NCI-H774 (cell line): ENCODE results near the gene ERC1.

Source experiments
- DNase-seq: peaks from one replicate; lab custom pipeline; 2025; lab: John Stamatoyannopoulos, UW

Gene ERC1

DNA sequence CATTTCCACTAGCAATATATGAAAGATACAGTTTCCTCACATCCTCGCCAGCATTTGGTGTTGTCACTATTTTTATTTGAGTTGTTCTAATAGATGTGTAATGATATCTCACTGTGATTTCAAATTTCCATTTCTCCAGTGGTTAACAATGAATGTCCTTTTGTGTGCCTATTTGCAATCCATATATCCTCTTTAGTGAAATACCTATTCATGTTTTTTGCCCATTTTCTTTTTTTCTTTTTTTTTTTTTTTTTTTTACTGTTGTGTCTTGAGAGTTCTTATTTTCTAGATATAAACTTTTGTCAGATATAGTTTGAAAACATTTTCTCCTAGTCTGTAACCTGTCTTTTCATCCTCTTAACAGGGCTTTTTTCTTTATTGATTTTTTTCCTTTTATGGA lies 524.4 kb downstream of the ERC1 start:
- DNase-seq = no peak

DNA sequence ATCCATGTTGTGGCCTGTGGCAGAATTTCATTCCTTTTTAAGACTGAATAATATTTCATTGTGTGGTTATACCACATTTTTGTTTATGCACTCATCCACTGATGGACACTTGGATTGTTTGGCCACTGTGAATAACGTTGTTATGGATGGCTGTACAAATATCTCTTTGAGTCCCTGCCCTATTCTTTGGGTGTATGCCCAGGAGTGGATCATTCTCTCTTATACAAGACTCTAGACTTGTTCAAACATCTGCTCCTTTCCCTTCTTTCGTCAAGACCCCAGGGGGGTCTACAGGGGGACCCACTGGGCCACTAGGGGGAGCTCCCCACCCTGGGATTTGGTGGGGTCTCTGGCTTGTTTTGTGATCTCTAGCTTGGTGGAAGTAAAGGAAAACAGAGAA lies 526.0 kb downstream of the ERC1 start:
- DNase-seq = no peak

DNA sequence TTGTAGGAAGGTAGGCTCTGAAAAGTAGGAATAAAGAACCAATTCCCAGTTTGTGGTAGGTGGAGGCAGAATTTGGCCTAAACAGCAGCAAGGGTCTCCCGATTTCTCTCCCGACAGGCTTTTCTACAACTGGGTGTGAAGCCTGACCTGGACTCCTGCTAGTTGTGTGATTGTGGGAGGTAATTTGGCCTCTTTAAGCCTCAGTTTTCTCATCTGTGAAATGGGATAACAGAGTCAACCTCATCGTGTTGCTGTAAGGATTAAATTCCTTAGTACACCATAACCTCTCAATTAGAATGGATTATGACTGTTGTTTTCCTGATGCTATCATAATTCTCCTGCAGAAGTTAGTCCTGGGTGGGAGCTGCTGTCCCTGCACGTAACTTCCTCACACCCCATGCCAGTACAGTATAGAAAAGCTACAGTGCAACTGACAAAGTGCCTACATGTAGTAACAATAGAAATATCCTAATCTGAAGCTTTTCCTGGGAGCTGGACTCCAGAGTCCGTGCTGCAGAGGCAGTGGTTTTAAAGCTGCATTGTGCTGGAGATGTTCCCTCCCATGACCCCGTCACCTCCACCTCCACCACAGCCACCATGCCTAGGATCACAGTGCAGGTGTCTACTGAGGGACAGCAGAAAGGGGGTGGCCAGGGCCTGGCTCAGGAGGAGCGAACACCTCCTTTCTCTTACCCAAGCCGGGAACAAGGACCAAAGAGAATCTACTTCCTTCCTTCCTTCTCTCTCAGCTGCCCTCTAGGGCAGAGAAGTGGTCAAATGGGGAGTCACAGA lies 526.9 kb downstream of the ERC1 start:
- DNase-seq = no peak

DNA sequence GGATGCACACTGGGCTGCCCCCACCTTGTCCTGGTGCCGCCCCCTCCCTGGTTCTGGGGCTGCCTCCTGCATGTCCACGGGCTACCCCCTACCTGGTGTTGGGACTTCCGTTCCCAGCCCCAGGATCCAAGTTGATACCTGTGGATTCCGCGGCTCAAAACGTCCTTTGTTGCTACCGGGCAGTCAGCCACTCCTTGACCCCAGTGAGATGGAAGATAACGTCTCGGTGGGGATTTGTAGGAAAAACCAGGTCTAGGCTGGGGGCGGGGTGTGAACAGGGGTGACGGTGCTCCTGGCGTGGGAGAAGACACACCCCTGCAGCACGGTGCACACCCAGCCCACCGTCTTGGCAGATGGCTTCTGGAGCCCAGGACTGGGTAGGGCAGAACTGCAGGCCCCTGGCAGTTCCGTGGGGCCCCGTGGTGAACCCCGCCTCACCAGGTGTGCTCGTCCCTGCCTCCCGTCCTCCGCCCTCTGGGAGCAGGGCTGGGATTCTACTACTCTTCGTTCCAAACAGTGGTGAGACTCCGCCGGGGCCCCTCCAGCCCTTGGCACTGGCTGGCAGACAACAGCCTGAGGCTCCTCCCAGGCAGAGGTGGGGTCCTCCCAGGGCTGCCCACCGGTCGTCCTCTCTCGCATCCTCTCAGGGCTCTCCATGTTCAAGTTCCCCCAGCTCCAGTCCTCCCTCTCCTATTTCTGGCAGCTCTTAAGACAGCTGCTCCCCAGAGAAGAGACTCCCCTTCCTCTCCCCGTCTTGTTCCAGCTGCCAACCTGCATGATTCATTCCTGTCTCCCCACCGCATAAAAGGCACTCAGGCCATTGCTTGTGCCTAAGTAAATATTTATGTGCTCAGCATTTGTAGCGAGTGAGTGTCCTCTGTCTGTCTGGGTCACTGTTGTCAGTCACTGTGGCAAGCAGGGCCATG lies 527.8 kb downstream of the ERC1 start:
- DNase-seq = peak; percentile 74

DNA sequence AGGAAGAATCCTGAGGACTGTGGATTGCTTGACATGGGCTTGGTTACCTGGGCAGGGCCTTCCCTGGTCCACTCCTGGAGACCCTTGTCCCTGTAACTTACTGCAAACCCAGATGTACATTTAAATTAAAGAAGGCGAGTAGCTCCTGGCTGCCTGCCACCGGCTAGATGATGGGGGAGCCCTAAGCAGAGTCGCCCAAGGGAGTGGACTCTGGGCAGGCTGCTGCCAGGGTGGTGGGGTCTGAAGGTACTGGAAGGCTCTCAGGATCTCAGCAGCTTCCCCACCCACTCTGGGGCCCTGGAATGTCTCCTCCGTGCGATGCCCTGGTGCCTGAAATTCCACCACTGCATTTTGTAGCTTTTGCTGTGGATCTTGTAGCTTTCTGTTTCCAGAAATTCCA lies 528.6 kb downstream of the ERC1 start:
- no peak for DNase-seq

DNA sequence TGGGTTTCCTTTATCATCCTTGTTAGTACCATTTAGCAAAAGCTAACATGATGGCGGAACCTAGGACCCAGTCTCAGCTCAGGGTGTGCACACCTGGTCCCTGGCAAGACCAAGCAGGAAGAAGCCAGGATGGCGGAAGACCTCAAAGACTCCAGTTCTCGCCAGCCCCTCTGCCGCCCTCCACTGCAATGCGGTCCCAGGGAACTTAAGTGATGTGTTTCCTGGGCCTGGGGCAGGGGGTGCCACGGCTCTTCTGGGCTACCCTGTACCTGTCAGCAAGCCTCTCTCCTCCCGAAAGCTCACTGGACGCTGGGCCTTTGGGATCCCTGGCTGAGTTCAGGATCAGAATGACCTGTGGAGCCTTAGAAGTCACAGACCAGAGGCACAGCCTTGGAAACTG lies 532.0 kb downstream of the ERC1 start:
- no peak for DNase-seq

DNA sequence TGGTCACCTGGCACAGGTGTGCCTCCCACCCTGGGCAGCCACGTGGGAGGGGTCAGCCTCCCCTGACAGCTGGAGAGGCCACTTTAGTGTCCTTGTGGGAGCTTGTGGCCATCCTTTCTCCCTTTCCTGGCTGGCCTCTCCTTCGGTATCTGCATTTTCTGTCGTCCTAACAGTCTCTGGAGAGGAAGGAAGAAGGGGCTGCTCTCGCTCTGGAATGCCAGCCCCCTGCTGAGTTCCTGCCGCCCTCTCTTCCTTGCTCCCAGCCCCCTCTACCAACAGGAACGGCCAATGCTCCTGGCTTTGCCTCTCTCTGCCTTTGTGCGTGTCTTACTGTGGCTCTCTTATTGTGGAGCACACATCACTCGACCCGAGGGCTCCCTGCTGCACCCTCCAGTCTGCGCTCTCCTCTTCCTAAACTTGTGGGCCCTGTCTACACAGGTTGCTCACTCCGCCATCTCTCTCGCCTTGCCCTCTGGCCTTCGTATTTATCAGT lies 532.6 kb downstream of the ERC1 start:
- DNase-seq = no peak

DNA sequence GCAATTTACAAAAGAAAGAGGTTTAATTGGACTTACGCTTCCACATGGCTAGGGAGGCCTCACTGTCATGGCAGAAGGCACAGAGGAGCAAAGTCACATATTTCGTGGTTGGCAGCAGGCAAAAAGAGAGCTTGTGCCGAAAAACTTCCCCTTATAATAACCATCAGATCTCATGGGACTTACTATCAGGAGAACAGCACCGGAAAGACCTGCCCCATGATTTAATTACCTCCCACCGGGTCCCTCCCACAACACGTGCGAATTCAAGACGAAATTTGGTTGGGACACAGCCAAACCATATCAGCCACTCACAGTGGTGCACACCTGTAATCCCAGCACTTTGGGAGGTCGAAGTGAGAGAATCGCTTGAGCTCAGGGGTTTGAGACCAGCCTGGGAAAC lies 534.8 kb downstream of the ERC1 start:
- no peak for DNase-seq

DNA sequence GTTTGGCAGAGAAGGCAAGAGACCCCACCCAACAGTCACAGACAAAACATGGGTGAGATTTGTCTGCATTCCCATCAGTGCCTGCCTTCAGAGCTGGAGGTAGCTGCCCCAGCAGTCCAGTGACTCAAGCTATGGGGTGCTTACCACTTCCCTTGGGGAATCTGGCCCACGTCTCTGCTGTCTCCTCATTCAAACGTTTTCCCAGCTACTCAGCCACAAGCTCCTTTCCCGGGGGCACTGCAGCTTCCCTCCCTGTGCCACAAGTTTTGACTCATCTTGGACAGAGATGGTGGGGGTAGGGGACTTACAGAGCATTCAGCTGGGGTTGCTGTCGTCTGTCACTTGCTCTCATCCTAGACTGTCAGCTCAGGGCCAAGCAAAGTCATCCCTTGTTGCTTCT lies 536.8 kb downstream of the ERC1 start:
- DNase-seq = no peak

DNA sequence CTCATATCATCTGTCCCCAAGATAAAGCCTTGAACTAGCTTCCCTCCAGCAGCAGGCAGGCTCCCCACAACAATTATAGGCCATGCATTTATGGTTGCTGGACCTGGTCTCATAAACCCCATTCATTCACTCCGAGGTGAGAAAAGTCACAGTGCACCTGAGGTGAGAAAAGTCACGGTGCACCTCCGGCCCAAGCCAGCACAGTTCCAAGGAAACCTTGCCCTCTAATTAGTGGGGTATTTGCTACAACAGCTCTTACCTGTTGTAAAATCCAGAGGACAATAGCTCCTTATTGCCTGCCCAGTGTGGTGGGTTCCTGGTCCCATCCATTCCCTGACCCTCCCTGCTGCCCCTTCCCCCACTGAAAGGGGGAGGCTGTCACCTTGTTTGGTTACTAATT lies 537.8 kb downstream of the ERC1 start:
- no peak for DNase-seq

DNA sequence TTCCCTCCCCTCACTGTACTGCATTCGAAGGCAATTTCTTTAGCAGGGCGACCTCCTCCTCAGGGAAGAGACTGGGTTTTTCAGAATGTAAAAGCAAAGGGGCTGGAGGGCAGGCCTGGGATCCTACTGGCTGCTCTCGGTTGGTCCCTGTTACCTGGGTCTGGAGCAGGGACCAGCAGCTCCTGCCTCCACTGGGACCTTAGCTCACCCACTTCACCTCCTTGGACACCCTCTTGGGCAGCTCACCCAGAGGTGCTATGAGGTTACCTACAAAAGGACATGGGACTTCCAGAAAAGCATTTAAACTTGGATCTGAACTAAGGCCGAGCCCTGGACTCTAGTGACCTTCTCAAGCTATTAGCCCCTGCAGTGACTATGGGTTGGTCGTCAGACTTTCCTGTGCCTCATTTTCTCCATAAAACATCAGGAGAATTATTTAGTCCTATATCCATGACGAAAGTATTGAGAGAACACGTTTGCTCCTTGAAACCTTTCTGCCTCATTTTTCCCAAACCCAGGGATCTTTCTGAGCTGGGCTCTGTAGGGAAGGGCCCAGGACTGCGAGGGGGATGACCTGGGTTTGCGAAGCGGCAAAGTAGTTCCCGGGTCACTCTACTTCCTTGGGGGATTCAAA lies 538.3 kb downstream of the ERC1 start:
- DNase-seq = no peak

DNA sequence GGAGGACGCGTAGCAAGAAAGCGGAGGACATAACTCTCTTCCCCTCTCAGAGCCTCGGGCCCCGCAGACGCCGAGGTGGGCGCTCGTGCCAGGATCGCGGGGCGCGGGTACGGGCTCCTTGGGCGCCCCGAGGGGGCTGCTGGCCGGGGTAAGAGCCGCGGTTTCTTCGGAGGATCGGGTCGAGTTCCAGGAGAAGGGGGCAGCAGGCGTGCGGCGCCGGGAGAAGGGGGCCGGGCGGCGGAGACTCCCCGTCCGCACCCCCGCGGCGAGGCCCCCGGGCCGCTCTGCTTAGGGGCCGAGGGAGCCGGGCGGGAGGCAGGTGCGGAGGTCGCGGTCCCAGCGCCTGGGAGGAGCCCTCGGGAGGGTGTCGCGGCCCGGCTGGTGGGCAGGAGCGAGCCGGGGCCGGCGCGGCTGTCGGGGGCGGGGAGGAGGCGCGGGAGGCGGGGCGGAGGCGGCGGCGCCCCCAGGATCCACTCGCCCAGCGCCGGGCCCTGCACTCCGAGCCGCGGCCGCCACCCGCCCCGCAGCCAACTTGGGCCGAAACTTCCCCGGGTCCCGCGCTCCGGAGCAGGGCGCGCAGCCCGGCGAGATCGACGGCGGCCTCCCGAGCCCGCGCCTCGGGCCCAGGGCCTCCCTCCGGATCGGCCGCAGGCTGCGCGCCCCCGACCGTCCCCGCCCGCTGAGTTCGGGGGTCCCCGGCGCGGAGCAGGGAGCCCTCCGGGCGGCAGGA lies 539.0 kb downstream of the ERC1 start:
- DNase-seq = no peak

DNA sequence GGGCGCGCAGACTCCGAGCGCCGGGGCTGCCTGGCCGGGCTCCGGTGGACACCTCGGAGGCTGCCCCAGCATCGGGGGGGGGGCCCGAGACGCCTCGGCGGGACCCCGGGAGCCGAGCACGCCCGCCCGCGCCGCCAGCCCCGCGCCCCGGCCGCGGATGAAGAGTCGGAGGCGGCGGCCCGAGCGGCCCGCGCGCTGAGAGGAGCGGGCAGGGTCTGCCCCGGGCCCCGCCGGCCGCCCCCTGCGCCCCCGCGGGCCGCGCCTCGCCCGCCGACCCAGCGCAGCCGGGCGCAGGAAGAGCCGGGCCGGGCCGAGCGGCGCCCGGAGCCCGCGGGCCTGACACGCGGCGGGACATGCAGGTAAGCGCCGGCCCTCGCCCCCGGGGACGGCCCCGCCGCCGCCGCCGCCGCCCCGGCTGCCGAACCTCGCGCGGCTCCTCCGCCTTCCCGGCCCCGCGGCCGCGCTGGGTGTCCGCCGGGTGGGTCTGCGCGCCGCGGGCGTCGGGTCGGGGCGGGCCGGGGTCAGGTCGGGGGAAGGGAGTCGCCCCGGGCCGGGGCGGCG lies 539.6 kb downstream of the ERC1 start:
- no peak for DNase-seq

DNA sequence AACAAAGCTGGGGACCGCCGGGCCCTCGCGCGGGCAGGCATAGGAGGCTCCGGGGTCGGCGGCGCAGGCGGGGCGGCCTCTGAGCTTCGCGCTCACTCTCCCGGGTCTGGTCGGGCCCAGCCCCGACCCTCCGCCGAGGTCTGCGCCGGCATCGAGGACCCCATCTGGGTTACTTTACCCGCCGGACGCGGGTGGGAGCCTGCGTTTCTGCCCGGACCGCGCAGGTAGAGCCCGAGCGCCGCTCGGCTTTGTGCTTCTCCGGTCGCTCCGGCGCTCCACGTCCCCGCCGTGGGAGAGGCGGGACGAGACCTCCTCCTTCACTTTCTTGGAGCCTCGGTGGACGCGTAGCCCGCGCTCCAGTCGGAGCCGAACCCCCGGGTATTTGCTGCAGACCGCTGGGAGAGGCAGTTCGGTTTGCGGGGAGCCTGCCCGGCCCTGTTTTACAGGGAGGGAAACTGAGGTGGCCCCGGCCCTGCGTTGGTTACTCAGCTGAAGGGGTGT lies 540.2 kb downstream of the ERC1 start:
- no peak for DNase-seq

DNA sequence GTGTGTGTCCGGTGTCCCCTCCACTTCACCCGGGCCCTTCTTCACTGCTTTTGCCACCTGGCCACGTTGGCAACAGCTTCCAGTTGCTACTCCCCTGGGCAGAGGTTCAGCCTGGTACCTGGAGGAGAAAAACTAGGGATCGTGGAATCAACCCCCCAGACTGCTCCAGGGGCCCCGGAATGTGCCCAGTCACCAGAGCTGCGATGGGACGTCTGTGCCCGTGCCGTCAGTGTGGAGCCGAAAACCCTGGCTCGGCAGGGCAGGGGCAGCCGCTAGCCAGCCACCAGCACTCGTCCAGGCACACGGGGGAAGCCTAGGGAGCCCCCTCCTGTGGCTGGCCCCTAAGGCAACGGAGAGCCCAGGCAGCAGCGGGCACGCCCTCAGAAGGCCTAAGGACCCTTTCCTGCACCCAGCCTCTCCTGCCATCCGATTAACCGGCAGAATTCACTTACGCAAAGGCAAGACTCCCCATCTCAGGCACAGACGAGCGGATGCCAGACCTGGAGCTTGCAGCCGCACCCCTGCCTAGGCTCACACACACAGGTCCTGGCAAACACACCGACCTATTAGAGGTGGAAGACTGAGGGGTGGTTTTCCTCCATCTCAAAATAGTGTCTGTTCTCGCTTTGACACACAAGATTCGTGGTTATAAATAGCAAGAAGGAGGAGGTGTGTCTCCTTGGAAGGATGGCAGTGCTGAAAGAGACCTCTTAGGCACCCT lies 540.8 kb downstream of the ERC1 start:
- DNase-seq = no peak

DNA sequence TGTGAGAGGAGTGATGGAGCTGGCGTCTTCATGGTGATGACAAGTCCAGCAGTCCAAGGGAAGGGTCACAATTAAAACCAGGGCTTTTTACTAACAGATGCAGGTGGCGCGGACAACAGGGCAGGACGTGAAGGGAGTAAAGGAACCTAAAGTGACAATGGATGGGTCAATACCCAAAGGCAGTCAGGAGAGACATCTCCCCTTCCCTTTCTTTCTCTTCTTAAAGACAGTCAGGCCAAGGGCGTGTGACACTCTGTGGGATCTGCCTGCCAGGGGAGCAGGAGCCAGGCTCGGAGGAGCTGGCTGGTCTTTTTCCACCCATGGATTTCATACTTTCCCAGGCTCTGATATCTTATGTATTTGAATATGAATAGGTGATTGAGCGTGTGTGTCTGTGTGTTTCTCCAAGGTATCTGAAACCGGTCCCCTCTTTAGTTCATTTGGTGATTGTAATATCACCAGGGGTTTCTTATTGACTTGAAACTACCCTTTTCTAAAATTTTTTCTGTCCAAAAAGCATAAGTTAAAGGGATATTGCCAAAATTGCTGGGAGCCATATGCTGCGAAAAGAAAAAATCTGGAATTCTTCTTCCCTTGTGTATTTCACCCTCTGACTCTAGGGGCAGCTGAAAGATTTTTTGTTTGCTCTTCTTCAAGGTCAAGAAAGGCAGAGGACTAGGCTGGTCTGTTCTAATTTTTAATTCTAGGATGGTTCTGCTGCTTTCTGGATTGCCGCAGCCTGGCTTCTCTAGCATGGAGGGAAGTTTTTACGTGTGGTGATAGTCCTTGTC lies 541.5 kb downstream of the ERC1 start:
- no peak for DNase-seq

DNA sequence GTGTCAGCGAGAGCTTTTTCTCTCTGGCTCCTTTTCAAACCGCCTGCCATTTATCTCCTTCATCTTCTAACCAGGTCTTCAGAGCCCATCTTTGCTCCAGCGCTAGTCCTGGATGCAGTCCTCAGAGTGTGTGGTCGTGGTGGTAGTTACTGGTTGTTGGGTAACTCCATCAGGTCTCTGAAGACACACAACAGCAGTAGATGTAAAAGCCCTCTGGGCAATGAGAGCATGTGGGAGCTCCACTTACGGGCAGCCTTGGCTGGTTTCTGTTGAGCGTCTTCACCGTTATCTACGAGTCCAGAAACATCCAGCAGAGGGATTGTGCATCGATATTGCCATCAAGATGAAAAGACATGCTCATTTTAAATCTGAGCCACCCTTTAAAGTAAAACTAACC lies 542.2 kb downstream of the ERC1 start:
- no peak for DNase-seq

DNA sequence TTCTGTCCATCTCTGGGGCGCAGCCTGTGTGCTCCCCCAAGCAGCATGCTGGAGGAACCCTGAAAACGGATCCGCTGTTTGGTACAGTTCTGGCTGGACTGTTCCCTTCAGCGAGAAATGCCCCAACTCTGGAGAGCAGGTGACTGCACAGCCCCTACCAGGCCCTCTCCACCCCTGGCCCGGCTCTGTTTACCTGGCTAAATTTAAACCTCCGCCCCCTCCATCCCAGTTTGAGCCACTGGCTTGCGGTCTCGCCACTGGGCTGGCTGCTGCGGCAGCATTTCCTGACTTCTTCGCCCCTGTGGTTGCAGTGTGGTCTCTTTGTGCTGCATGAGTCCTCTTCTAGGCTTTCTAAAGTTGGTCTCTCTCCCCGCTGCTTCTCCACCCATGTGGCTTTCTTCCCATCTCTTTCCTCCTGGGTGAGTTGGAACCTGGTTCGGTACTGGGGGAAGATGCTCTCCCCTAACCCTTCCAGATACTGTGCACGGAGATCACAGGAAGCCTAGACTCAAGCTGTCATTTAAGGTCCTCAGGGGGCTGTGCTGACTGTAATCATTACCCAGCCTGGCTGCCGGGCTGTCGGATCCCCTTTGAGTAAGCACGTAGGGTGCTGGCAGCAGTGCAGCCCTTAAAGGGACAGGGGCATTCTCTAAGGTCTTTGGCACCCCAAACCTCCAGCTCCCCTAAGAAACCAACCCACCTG lies 542.7 kb downstream of the ERC1 start:
- DNase-seq = no peak

DNA sequence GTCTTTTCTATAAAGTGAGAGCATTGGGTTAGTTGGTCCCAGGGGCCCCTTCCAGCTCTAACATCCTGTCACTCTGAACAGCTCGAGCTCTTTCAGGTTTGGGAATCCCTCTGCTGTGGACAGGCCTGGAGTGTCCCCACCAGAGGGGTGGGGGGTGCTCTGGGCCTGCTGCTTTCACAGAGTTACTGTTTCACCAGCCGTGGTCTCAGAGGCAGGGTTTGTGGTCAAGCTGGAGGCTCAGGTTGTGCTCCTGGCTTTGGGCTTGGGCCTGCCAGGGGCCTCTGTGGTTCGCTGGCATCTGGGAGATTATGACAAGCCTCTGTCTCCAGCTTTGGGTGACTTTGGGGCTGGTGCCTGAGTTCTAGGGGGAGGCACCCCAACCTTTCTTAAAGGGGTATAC lies 543.7 kb downstream of the ERC1 start:
- DNase-seq = no peak
